Tibial nerve (tissue), 4 donors: Measurements from ENCODE around the gene LGALS1.

Source experiments
- EP300 ChIP-seq, 2 donors: sonication (generic); formaldehyde crosslinking; IDR thresholded peaks; one replicate each; pipeline ENCODE4 v1.6.1; 2017; ENCODE audit warnings: antibody characterized with exemption in 2 of 2, mild to moderate bottlenecking in 1 of 2
- TF ChIP-seq, protein P1 (sequence below), 5 experiments: fragments of 200-600 bp in 3 of 5; fragments of 450-650 bp in 2 of 5; sonication (generic) in 3 of 5; IDR thresholded peaks; one replicate each; pipeline ENCODE4 v1.5.1; 2016 to 2019; ENCODE audit warnings: antibody characterized with exemption in 5 of 5, mild to moderate bottlenecking in 3 of 5, moderate library complexity in 2 of 5

DNA sequence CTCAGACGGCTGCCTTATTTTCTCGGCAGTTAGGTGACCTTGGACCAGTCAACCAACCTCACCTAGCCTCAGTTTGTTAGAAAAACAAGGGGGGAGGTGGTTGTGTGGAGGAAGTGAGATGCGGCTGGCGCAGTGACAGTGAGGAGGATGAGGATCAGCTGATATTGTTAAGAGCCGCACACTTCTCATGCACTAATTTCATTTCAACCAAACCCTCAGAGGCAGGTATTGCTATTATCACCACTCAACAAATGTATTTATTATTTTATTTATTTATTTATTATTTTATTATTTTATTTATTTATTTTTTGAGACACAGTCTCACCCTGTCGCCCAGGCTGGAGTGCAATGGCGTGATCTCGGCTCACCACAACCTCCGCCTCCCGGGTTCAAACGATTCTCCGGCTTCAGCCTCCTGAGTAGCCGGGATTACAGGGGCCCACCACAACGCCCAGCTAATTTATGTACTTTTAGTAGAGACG is 2.1 kb downstream of the LGALS1 start:
- no peak for TF ChIP-seq EP300 (IDR thresholded peaks at IDR 0.05)
- TF ChIP-seq, protein P1, sequence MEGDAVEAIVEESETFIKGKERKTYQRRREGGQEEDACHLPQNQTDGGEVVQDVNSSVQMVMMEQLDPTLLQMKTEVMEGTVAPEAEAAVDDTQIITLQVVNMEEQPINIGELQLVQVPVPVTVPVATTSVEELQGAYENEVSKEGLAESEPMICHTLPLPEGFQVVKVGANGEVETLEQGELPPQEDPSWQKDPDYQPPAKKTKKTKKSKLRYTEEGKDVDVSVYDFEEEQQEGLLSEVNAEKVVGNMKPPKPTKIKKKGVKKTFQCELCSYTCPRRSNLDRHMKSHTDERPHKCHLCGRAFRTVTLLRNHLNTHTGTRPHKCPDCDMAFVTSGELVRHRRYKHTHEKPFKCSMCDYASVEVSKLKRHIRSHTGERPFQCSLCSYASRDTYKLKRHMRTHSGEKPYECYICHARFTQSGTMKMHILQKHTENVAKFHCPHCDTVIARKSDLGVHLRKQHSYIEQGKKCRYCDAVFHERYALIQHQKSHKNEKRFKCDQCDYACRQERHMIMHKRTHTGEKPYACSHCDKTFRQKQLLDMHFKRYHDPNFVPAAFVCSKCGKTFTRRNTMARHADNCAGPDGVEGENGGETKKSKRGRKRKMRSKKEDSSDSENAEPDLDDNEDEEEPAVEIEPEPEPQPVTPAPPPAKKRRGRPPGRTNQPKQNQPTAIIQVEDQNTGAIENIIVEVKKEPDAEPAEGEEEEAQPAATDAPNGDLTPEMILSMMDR (IDR thresholded peaks at IDR 0.05): no peak
